ENCODE results near the gene NYNRIN. TPM values are rescaled to one million over a fixed set of nuclear protein-coding genes. Genes with fewer than 3 reads are reported as not detected.

NYNRIN gene
- total RNA-seq, 1 experiment from 2014 or later: 2.7 TPM

DNA sequence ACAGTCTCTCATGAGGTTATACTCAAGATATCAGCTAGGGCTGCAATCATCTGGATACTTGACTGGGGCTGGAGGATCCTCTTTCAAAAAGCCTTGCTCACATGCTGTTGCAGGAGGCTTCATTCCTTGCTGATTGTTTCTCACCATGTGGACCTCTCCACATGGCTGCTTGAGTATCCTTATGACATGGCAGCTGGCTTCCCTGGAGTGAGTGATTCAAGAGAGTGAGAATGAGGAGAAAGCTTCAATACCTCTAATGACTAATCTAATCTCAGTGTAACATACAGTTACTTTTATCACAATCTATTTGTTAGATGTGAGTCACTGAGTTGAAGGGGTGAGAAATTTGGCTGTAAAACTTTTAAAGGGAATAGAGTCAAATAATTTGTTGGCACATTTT, 58.2 kb downstream of the NYNRIN start:
- Histone ChIP-seq H3K9ac (ENCODE audit: low read length) (no peak overlapping the region), H3K9me2 (replicated peaks; ENCODE audit: low read length) (0 out of 2 replicates have a peak, but pooled peaks cover 3% of the 10 kb centered on the region), H3K9me3 (ENCODE audit: low read length) (no peaks in the 10 kb centered on the region), H2AFZ (ENCODE audit: low read length) (no peak overlapping the region), H3K4me2 (ENCODE audit: low read length) (no peak overlapping the region), H3K27me3 (ENCODE audit: low read length) (no peaks in the 10 kb centered on the region), H3K36me3 (ENCODE audit: low read depth, low read length) (peaks cover 3% of the 10 kb centered on the region; the same call in 1 of the 2 replicates), H3K4me3 (ENCODE audit: low read length) (no peak overlapping the region), H4K20me1 (ENCODE audit: low read length) (no peaks in the 10 kb centered on the region), H3K79me2 (ENCODE audit: low read length) (no peaks in the 10 kb centered on the region), H3K4me1 (ENCODE audit: insufficient read depth, low read length) (peaks cover 22% of the 10 kb centered on the region), H3F3A (ENCODE audit: low read length, unreplicated experiment) (peaks cover 6% of the 10 kb centered on the region), H3K27ac (ENCODE audit: low read length) (no peak overlapping the region)
- CTCF ChIA-PET: no interaction called here
- BruUV-seq (replicated peaks): no TSS peak
- POLR2A ChIA-PET (ENCODE audit: unreplicated experiment): no interaction called here
- ATAC-seq (peak; percentile 60), DNase-seq (peak; percentile 22)
- TF ChIP-seq EZH2 (IDR thresholded peaks at IDR 0.05; ENCODE audit: low read length, unreplicated experiment) (no peak), EZH2phosphoT487 (IDR thresholded peaks at IDR 0.05; ENCODE audit: borderline replicate concordance, low read length) (no peak)
- TF ChIP-seq, protein P1, sequence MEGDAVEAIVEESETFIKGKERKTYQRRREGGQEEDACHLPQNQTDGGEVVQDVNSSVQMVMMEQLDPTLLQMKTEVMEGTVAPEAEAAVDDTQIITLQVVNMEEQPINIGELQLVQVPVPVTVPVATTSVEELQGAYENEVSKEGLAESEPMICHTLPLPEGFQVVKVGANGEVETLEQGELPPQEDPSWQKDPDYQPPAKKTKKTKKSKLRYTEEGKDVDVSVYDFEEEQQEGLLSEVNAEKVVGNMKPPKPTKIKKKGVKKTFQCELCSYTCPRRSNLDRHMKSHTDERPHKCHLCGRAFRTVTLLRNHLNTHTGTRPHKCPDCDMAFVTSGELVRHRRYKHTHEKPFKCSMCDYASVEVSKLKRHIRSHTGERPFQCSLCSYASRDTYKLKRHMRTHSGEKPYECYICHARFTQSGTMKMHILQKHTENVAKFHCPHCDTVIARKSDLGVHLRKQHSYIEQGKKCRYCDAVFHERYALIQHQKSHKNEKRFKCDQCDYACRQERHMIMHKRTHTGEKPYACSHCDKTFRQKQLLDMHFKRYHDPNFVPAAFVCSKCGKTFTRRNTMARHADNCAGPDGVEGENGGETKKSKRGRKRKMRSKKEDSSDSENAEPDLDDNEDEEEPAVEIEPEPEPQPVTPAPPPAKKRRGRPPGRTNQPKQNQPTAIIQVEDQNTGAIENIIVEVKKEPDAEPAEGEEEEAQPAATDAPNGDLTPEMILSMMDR (conservative IDR thresholded peaks at IDR 0.05; ENCODE audit: low read depth, low read length): no peak
- intact Hi-C loops (cut with micrococcal nuclease): no loop called here

DNA sequence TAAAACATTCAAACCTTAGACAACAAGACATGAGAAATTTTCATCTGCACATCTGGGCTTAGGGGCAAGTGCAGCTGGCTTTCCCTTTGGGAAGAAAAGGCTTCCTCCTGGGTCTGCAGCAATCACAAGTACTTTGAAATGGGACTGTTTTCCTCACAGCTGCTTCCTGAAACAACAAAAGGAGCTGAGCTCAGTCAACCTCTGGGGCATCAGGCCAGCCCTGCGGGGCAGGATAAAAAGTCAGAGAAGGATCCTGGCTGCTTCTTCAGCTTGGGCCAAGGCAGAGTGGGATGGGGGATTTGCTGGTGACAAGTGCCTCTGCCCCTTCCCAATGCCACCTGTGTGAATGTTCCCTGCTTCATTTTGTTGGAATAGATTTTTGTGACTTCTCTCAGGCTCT, 59.9 kb downstream of the NYNRIN start:
- 0 out of 2 replicates have a peak, but pooled peaks cover 3% of the 10 kb centered on the region for H3K9me2 ChIP-seq (replicated peaks; ENCODE audit: low read length)
- no peak overlapping the region for H3K27ac ChIP-seq (ENCODE audit: low read length)
- no peak overlapping the region for H3K9ac ChIP-seq (ENCODE audit: low read length)
- no peaks in the 10 kb centered on the region for H4K20me1 ChIP-seq (ENCODE audit: low read length)
- peaks cover 7% of the 10 kb centered on the region for H3F3A ChIP-seq (ENCODE audit: low read length, unreplicated experiment)
- ChIA-PET CTCF (no interaction called here), POLR2A (ENCODE audit: unreplicated experiment) (no interaction called here)
- no peaks in the 10 kb centered on the region for H3K9me3 ChIP-seq (ENCODE audit: low read length)
- no peak for TF ChIP-seq EZH2 (IDR thresholded peaks at IDR 0.05; ENCODE audit: low read length, unreplicated experiment)
- TF ChIP-seq, protein P1 (conservative IDR thresholded peaks at IDR 0.05; ENCODE audit: low read depth, low read length): no peak
- no peak for TF ChIP-seq EZH2phosphoT487 (IDR thresholded peaks at IDR 0.05; ENCODE audit: borderline replicate concordance, low read length)
- ATAC-seq (no peak), DNase-seq (no peak)
- no peaks in the 10 kb centered on the region for H3K27me3 ChIP-seq (ENCODE audit: low read length)
- H3K4me3 ChIP-seq (ENCODE audit: low read length): no peak overlapping the region
- peaks cover 23% of the 10 kb centered on the region for H3K4me1 ChIP-seq (ENCODE audit: insufficient read depth, low read length)
- no TSS peak for BruUV-seq (replicated peaks)
- no peak overlapping the region for H3K4me2 ChIP-seq (ENCODE audit: low read length)
- intact Hi-C loops (cut with micrococcal nuclease): no loop called here
- no peak overlapping the region for H2AFZ ChIP-seq (ENCODE audit: low read length)
- peaks cover 3% of the 10 kb centered on the region; the same call in 1 of the 2 replicates for H3K36me3 ChIP-seq (ENCODE audit: low read depth, low read length)
- no peaks in the 10 kb centered on the region for H3K79me2 ChIP-seq (ENCODE audit: low read length)

DNA sequence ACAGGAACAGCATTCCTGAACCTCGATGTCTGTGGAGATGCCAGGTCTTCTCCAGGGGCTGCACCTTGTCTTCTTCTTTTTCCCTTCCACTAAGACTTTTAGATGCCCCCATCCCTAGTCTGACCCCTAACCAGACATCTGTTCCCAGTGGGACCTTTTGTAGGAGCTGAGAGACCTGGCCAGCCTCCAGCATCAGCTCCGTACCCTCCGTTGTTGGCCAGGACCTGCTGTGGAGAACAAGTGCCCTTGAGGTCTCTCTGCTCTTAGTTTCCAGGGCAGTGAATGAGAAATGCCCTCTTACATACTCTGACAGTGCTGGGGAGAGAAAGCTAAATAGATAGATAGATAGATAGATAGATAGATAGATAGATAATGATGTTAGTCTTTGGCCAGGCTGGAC, 60.5 kb downstream of the NYNRIN start:
- no peaks in the 10 kb centered on the region for H3K79me2 ChIP-seq (ENCODE audit: low read length)
- H3K9me3 ChIP-seq (ENCODE audit: low read length): no peaks in the 10 kb centered on the region
- BruUV-seq (replicated peaks): no TSS peak
- DNase-seq (no peak), ATAC-seq (no peak)
- H3K9me2 ChIP-seq (replicated peaks; ENCODE audit: low read length): 0 out of 2 replicates have a peak, but pooled peaks cover 3% of the 10 kb centered on the region
- H3K27me3 ChIP-seq (ENCODE audit: low read length): no peaks in the 10 kb centered on the region
- H2AFZ ChIP-seq (ENCODE audit: low read length): no peak overlapping the region
- H3K36me3 ChIP-seq (ENCODE audit: low read depth, low read length): peaks cover 3% of the 10 kb centered on the region; the same call in 1 of the 2 replicates
- H3K4me2 ChIP-seq (ENCODE audit: low read length): no peak overlapping the region
- peaks cover 23% of the 10 kb centered on the region for H3K4me1 ChIP-seq (ENCODE audit: insufficient read depth, low read length)
- ChIA-PET CTCF (no interaction called here), POLR2A (ENCODE audit: unreplicated experiment) (no interaction called here)
- H3K9ac ChIP-seq (ENCODE audit: low read length): no peak overlapping the region
- intact Hi-C loops (cut with micrococcal nuclease): no loop called here
- no peak overlapping the region for H3K27ac ChIP-seq (ENCODE audit: low read length)
- TF ChIP-seq EZH2 (IDR thresholded peaks at IDR 0.05; ENCODE audit: low read length, unreplicated experiment) (no peak), EZH2phosphoT487 (IDR thresholded peaks at IDR 0.05; ENCODE audit: borderline replicate concordance, low read length) (no peak)
- TF ChIP-seq, protein P1 (conservative IDR thresholded peaks at IDR 0.05; ENCODE audit: low read depth, low read length): no peak
- no peaks in the 10 kb centered on the region for H4K20me1 ChIP-seq (ENCODE audit: low read length)
- H3K4me3 ChIP-seq (ENCODE audit: low read length): no peak overlapping the region
- H3F3A ChIP-seq (ENCODE audit: low read length, unreplicated experiment): peaks cover 7% of the 10 kb centered on the region

Measured in PC-3 (cell line).